PC-3 (cell line): Measurements from ENCODE around the gene PLAA. TPM values are rescaled to one million over a fixed set of nuclear protein-coding genes. Genes with fewer than 3 reads are reported as not detected.

Experiments used
- total RNA-seq: library from RNA; depleted of rRNA; stranded (reverse); fragments of >200 nt; gene quantifications from 2 replicates; pipeline ENCODE4 v1.2.3, GENCODE V29; 2014; rRNA removed

Gene PLAA
- total RNA-seq, 1 experiment from 2014 or later: 34.6 TPM

Other genes starting within 250 kb of the PLAA start
- 24.1 and 25.0 TPM in 2 replicates for gene CAAP1, start 54.4 kb downstream of the PLAA start, total RNA-seq
- gene IFT74, start 9.2 kb upstream of the PLAA start, total RNA-seq: 5.5 and 6.2 TPM in 2 replicates
- gene LRRC19, start 58.4 kb upstream of the PLAA start, total RNA-seq: not detected in 2 replicates
- gene TEK, start 162.0 kb upstream of the PLAA start, total RNA-seq: 0.07 TPM in 1 of 2 replicates, not detected in the other